HG03196 (cell line): ENCODE measurements around the gene WDR44.
"Not testable (repeated sequence)": the region's sequence is repeated elsewhere in the genome, so short reads cannot be mapped to it uniquely, and the experiment has no call there.

ENCODE experiments used
- ATAC-seq: cut with Tn5 transposase; IDR thresholded peaks from one replicate; pipeline ENCODE4 v1.9.1; 2021; ENCODE audit not compliant: unreplicated experiment

WDR44 gene

GRCh38 chrX:118345464-118346257, at the start of gene WDR44:
Gene WDR44, plus strand, starts transcription at chrX:118346106. Its CDS starts 398 bp downstream, at chrX:118346504.
- ATAC-seq, result peak; percentile 90

GRCh38 chrX:118305827-118306226, 40.1 kb upstream of the WDR44 start:
- ATAC-seq, result not testable (repeated sequence)

GRCh38 chrX:118315529-118315928, 30.4 kb upstream of the WDR44 start:
- ATAC-seq, result no peak

GRCh38 chrX:118324588-118324987, 21.3 kb upstream of the WDR44 start:
- ATAC-seq, result no peak

GRCh38 chrX:118325453-118325852, 20.5 kb upstream of the WDR44 start:
- no peak for ATAC-seq

- no peak for ATAC-seq
Observed at GRCh38 chrX:118329175-118329574, 16.7 kb upstream of the WDR44 start.

GRCh38 chrX:118337687-118338086, 8.2 kb upstream of the WDR44 start:
- ATAC-seq, result no peak

GRCh38 chrX:118338930-118339329, 7.0 kb upstream of the WDR44 start:
- no peak for ATAC-seq

GRCh38 chrX:118345045-118345463, 852 bp upstream of the WDR44 start:
- ATAC-seq, result no peak

- ATAC-seq, result peak; percentile 31
Observed at GRCh38 chrX:118346258-118347094, 570 bp downstream of the WDR44 start.

- no peak for ATAC-seq
Observed at GRCh38 chrX:118347131-118347530, 1.2 kb downstream of the WDR44 start.

- no peak for ATAC-seq
Observed at GRCh38 chrX:118347736-118348135, 1.8 kb downstream of the WDR44 start.

GRCh38 chrX:118348186-118348810, 2.4 kb downstream of the WDR44 start:
- ATAC-seq, result no peak

GRCh38 chrX:118349188-118349587, 3.3 kb downstream of the WDR44 start:
- ATAC-seq, result no peak

- ATAC-seq, result no peak
Observed at GRCh38 chrX:118350221-118350620, 4.3 kb downstream of the WDR44 start.

- ATAC-seq, result peak; percentile 31
Observed at GRCh38 chrX:118350706-118351105, 4.8 kb downstream of the WDR44 start.

GRCh38 chrX:118352566-118352965, 6.7 kb downstream of the WDR44 start:
- ATAC-seq, result no peak

- ATAC-seq, result no peak
Observed at GRCh38 chrX:118353081-118353850, 7.4 kb downstream of the WDR44 start.

- ATAC-seq, result no peak
Observed at GRCh38 chrX:118355225-118355920, 9.5 kb downstream of the WDR44 start.

- no peak for ATAC-seq
Observed at GRCh38 chrX:118356154-118356701, 10.3 kb downstream of the WDR44 start.
